Measurements from ENCODE around the gene CCPG1.
"Not testable (repeated sequence)": the region's sequence is repeated elsewhere in the genome, so short reads cannot be mapped to it uniquely, and the experiment has no call there.

CCPG1 gene, protein sequence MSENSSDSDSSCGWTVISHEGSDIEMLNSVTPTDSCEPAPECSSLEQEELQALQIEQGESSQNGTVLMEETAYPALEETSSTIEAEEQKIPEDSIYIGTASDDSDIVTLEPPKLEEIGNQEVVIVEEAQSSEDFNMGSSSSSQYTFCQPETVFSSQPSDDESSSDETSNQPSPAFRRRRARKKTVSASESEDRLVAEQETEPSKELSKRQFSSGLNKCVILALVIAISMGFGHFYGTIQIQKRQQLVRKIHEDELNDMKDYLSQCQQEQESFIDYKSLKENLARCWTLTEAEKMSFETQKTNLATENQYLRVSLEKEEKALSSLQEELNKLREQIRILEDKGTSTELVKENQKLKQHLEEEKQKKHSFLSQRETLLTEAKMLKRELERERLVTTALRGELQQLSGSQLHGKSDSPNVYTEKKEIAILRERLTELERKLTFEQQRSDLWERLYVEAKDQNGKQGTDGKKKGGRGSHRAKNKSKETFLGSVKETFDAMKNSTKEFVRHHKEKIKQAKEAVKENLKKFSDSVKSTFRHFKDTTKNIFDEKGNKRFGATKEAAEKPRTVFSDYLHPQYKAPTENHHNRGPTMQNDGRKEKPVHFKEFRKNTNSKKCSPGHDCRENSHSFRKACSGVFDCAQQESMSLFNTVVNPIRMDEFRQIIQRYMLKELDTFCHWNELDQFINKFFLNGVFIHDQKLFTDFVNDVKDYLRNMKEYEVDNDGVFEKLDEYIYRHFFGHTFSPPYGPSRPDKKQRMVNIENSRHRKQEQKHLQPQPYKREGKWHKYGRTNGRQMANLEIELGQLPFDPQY

DNA sequence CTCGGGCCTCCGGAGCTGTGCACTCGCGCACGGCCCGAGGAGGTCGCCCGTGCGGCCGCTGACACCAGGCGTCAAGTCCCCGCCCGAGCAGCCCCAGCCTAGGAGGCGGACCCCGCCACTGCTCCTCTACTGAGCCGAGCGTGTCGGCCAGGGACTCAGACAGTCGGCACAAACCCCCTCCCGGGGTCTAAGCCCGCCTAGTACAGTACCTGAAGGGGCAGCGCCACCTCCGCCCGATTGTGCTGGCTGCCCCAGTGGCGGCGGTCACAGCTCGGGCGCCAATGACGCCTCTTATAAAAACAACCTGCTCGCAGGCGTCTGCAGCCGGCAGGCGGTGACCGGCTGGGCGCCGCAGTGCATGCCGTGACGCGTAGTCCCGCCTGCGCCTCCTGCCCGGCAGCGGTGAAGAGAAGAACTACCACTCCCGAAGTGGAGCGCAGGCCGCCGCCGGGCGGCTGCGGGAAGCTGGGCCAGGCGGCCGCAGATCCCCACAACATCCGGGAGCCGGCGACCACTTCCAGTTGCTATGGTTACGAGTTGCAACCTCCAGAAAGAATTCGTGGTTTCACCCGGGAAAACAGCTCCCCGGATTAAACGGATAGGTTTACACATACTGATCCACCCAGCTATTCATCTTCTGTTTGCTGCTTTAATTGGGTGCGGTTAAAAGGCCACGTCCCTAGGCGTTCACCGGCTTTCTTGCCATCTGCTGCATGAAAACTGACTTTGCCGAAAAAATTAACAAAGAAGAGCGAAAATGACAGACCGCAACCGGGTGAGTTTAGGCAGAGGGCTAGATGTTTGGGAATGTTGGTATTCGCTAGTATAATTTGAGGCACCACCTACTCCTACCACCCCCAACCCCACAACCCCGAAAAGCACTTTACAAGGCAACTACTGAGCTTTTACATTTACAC is at the start of gene CCPG1, which contains the start of gene PIERCE2:
Gene CCPG1 (minus strand): TSS at position 348 of the 917 bp plus-strand sequence. CDS start 18,935 bp downstream, outside the sequence.
Gene PIERCE2 (plus strand): TSS at position 484 of the 917 bp plus-strand sequence. CDS start 274 bp downstream, at position 758.
- DNase-seq: peak; percentile 51

DNA sequence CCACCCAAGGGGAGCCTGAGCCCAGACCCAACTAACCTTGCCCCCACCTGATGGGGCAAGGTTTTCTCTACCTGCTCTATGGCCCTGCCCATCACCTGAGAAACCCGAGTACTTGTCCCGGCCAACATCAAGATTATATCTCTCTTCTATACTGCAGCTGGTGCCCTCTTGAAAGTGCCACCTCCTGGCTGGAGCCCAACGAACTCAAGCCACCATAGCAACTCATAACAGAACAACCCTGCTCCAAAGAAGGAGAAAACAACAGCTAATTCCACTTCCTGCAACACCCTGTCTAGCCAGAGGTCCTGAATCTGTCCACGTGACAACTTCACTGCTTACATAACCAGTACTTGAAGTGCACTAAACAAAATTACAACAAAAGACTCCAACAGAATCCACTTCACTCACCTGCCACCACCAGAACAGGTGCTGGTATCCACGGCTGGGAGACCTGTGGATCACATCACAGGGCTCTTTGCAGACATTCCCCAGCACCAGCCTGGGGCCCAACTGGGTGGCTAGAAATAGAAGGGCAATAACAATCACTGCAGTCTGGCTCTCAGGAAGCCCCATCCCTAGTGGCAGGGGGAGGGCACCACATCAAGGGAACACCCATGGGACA is 49.4 kb upstream of the CCPG1 start:
- DNase-seq: no peak

DNA sequence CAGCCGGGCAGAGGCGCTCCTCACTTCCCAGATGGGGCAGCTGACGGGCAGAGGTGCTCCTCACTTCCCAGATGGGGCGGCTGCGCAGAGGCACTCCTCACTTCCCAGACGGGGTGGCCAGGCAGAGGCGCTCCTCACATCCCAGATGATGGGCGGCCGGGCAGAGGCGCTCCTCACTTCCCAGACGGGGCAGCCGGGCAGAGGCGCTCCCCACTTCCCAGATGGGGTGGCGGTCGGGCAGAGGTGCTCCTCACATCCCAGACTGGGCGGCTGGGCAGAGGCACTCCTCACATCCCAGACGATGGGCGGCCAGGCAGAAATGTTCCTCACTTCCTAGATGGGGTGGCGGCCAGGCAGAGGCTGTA is 38.9 kb upstream of the CCPG1 start:
- DNase-seq: not testable (repeated sequence)

DNA sequence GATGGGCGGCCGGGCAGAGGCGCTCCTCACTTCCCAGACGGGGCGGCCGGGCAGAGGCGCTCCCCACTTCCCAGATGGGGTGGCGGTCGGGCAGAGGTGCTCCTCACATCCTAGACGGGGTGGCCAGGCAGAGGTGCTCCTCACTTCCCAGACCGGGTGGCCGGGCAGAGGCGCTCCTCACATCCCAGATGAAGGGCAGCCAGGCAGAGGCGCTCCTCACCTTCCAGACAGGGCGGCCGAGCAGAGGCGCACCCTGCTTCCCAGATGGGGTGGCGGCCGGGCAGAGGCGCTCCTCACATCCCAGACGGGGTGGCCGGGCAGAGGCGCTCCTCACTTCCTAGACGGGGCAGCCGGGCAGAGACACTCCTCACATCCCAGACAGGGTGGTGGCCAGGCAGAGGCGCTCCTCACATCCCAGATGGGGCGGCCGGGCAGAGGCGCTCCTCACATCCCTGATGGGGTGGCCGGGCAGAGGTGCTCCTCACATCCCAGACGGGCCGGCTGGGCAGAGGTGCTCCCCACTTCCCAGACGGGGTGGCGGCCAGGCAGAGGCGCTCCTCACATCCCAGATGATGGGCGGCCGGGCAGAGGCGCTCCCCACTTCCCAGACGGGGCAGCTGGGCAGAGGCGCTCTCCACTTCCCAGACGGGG is 38.3 kb upstream of the CCPG1 start:
- not testable (repeated sequence) for DNase-seq

DNA sequence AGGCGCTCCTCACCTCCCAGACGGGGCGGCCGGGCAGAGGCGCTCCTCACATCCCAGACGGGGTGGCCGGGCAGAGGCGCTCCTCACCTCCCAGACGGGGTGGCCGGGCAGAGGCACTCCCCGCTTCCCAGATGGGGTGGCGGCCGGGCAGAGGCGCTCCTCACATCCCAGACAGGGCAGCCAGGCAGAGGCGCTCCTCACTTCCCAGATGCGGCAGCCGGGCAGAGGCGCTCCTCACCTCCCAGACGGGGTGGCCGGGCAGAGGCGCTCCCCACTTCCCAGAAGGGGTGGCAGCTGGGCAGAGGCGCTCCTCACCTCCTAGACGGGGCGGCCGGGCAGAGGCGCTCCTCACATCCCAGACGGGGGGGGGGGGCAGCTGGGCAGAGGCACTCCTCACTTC is 37.8 kb upstream of the CCPG1 start:
- not testable (repeated sequence) for DNase-seq

DNA sequence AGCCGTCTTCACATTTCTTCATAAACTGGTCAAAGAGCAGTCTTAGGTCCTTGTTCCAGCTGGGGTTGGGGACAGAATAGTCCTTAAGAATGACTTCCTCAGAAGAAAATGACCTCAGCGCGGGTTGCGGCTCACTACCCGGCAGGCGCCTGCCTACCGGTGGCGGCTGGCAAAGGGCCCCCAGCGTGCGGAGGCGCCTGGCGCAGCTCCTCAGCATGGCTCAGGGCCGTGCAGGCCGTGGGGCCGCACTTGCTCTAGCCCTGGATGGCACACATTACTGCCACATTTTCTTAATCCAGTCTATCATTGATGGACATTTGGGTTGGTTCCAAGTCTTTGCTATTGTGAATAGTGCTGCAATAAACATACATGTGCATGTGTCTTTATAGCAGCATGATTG is 35.0 kb upstream of the CCPG1 start:
- not testable (repeated sequence) for DNase-seq

DNA sequence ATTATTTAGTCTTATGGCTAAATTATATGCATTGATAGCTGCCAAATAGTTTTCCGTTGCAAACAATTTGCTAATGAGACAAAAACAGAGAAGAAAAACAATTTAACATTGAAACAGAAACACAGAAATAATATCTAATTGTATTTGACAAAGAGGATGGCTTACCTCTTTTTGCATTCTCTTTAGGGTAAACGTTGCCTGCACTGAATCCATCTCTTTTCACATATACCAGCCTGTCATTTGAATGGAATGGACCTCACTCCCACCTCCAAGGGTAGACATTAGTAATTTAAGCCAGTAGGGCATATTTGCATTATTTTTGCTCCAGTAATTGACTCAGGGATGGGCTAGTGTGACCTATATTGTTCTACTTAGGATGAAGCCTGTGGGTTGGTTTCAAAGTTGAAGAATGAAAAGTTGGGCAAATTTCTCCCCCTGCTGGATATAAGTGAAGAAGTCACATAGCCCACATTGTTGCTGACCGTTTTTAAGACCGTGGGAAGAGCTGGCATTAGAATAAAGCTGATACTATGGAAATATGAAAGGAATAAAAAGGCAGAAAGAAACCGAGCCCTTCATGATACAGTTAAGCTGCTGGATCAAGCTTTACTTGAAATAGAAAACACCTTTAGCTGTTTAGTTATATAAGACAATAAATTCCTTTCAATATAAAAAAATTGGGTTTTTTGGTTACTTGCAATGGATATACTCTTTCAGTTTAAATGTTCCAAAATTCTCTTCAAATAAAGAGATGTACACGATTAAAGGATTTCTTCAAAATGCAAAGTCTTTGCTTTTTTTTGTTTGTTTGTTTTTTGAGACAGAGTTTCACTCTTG is 27.0 kb upstream of the CCPG1 start:
- no peak for DNase-seq

DNA sequence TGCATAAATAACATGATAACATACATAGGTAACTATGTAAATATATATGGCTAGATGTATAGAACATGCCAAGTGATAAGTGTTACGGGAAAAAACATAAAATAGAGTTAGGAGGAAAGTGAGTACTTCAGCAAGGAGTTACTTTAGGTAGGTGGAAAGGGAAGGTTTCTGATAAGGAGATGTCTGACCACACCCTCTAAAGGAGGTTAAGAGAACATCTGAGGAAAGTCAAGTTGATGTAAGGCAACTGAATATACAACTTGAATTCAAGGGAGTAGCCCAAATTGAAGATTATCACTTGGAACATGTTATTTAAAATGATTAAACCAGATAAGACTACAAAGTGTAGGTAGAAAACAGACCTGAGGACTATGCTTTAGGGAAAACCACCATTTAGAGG is 13.9 kb upstream of the CCPG1 start:
- no peak for DNase-seq

DNA sequence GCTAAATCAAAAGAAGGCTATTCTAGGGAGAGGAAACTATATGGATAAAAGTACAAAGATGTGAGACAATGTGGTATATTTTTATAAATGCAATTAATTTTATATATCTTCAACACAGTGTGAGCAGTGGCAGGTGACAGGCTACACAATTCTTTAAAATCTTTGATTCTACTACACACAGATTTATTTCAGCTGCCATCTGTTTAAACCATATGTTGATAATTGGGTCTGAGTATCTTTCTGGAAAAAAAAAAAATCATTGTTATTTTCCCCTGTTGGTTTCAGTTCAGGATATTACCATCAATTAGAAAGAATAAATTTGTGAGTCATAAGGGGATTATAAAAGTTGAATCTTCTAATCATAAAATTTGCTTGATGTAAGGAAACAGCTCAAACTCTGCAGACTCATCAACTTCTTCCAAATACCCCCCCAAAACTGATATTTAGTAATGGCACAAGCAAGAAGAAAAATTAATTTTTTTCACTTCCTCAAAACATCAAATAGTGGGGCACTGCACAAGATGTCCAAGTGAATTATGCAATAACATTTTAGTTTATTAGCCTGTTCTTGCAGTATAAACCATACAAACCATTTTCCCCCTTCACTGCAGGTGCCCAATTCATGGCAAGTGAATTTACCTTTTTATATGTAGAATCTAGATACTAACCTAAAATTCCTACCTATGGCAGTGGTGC is 12.2 kb upstream of the CCPG1 start:
- no peak for DNase-seq

DNA sequence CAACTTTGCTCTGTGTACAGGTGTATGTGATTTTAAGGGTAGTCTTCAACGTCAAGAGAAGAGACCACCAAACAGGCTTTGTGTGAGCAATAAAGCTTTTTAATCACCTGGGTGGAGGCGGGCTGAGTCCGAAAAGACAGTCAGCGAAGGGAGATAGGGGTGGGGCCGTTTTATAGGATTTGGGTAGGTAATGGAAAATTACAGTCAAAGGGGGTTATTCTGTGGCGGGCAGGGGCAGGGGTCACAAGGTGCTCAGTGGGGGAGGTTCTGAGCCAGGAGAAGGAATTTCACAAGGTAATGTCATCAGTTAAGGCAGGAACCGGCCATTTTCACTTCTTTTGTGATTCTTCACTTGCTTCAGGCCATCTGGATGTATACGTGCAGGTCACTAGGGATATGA is 9.5 kb upstream of the CCPG1 start:
- DNase-seq: not testable (repeated sequence)

DNA sequence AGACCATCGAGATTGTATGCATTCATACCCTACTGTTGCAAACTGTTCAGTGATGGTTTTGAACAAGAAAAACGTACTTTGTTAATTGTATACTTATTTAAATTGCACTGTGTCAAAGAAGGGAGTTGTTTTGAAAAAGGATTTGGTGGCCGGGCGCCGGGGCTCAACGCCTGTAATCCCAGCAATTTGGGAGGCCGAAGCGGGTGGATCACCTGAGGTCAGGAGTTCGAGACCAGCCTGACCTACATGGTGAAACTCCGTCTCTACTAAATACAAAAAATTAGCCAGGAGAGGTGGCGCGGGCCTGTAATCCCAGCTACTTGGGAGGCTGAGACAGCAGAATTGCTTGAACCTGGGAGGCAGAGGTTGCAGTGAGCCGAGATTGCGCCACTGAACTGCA is 817 bp upstream of the CCPG1 start:
- DNase-seq: not testable (repeated sequence)

DNA sequence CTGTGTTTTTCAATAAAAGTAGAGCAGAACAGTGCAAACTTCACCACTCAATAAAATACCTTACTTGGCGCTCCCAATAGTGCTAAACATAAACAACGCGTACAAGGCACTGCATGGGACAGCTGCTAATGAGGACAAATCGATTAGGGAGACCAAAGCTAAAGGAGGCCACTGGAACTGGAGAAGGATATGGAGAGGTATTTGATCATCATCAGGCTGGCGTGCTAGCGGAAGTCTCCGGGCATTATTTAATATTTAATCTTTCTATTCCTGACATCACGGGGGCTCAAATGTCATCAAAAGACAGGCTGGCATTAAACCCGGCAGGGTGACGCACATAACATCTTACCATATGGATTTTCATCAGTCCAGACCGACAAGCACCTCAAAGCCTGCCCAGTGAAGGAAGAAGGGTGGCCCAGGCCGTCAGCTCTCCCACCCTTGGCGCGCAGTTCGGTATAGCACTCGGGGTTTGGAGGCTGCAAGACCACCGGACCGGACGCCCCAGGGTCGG is 604 bp downstream of the CCPG1 start:
- no peak for DNase-seq

DNA sequence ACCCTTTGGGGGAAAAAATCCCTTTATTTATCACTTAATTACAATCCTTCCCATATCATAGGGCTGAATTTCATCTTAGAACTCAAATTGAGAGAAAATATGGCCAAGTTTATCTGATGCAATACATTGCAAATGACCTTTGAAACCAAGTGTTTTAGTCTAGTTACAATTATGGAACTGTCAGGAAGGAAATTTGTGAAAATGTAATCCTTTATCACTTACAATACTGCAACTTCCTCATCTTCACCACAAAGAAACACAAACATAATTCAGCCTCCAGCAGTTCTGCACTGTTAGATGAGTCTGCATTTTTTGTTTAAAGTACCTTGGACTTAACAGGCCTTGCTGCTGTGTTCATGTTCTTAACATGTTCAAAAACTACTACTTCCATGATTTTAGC is 4.6 kb downstream of the CCPG1 start:
- DNase-seq: no peak

DNA sequence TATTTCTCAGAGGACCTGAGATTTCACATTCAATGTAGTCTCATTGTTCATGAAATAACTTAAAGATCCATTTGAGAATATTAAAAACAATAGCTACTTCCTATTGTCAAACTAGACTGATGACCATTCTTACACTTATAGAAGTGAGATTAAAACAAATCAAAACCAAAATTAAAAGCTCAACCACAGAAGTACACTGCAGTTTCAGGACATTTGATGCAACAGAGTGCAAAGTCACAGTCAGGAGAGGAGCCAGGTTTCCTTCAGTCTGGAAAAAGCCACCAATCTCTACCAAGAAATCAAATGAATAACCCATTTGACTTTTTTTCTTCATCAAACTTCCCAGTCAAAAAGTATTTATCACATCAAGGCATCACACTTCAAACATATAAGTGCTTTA is 5.5 kb downstream of the CCPG1 start:
- no peak for DNase-seq

DNA sequence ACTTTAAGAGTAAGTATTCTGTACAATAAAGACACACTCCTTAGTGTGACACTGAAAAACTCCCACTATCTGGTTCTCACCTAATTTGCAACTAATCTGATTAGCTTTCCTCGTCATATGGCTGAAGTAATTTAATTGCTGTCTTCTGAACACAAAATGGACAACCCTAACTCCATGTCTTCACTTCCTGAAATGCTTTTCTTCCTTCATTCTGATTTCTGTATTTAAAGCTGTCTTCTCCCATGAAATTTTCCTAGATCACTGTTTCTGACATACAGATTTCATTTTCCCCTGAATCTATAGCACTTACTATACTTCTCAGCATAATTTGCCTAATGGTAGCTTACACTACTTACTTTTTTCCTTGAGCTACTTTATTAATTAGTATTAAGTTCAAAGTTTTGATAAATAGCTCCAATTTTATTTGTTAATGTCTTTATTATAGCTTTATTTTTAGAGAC is 6.3 kb downstream of the CCPG1 start:
- DNase-seq: no peak

DNA sequence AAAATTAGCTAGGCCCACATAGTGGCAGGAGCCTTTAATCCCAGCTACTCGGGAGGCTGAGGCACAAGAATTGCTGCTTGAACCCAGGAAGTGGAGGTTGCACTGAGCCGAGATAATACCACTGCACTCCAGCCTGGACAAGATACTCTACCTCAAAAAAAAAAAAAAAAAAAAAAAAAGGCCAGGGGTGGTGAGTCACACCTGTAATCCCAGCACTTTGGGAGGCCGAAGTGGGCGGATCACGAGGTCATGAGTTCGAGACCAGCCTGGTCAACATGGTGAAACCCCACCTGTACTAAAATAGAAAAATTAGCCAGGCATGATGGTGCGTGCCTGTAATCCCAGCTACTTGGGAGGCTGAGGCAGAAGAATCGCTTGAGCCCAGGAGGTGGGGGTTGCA is 8.1 kb downstream of the CCPG1 start:
- DNase-seq: not testable (repeated sequence)

DNA sequence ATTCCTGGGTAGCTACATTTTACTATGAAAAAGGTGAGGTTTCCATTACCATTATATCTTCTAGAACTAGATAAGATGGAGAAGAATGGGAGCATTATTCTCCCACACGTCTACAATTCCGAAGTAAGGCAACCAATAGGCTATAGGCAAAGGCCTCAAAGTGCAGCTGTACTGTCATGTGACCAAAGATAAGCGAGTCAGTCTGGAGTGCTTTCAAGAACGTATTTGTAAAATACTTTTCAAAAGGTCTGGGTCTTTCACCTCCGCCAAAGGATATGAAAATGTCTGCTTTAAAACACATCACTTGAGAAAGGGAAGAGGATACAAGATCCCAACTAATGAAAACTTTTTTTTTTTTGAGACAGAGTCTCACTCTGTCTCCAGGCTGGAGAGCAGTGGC is 9.9 kb downstream of the CCPG1 start:
- DNase-seq: no peak

DNA sequence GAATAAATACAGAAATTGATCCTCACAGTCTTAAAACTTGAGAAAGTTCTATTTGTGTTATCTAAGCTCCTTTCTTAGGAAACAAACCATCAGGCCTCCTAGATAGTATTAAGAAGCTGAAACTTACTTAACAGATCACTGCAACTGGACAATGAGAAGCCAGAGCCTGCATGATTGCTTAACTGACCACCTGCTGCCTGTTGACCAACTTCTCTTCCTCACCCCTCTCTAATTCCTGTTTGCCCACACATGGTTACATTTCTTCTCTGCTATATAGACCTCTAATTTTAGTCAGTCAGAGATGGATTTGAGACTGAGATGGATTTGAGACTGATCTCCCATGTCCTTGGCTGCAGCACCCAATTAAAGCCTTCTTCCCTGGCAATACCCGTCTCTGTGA is 13.5 kb downstream of the CCPG1 start:
- DNase-seq: no peak

DNA sequence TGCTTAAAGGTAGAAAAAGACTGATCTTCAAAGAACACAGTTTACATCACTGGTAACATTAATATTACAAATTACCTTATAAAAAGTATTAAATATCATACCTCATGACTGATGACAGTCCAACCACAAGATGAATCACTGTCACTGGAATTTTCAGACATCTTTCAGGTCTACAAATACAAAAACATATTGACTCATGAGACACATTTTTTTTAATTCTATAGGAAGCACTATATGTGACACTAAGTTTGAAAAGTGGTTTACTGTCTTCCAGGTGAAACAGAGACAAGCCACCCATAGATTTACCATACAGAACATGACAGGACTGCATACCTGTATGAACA is 18.9 kb downstream of the CCPG1 start:
- DNase-seq: no peak

DNA sequence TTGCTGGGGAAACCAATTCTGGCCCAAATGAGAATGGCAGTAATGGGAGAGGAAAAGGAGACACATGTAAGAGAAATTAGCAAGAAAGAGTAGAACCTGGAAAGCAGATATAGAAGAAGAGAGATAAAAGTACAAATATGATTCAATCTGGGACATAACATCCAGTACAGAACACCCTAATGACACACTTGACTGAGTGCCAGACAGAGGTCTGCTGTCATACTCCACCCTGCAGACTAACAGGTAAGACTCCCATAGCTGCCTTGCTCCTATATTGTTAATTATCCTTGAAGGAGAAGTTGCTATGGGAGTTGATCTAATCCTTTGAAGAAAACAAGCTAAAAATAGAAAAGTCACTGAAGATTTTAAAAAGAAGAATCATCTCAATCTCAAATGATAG is 21.1 kb downstream of the CCPG1 start:
- no peak for DNase-seq

Data from 8988T (cell line).